GM23338 (cell line): ENCODE data around the gene TMEM128. TPM values are rescaled to one million over a fixed set of nuclear protein-coding genes. Genes with fewer than 3 reads are reported as not detected.

Experiments used
- ATAC-seq: fragments of 200-7000 bp; cut with Tn5 transposase; 3 replicates; pipeline ENCODE4 v1.9.1; 2020
- DNase-seq: peaks from one replicate; pipeline ENCODE4 v3.0.0-alpha.2; 2015; ENCODE audit warnings: low spot score
- H2AFZ ChIP-seq: fragments of 200-600 bp; sonication (generic); 2 replicates; pipeline ENCODE4 v1.8.0; 2016; ENCODE audit warnings: antibody characterized with exemption, mild to moderate bottlenecking, moderate library complexity
- H3F3A ChIP-seq: fragments of 200-600 bp; sonication (generic); replicated peaks from 2 replicates; pipeline ENCODE4 v1.8.0; 2017; ENCODE audit warnings: antibody characterized with exemption, mixed run types, low read depth
- H3K27ac ChIP-seq: fragments of 200-600 bp; sonication (generic); 2 replicates; pipeline ENCODE4 v1.6.1; 2016; ENCODE audit warnings: low read depth
- H3K27me3 ChIP-seq: fragments of 200-600 bp; sonication (generic); 2 replicates; pipeline ENCODE4 v1.8.0; 2016; ENCODE audit warnings: mild to moderate bottlenecking, mixed run types, moderate library complexity; ENCODE audit not compliant: insufficient read depth
- H3K36me3 ChIP-seq: fragments of 200-600 bp; sonication (generic); 2 replicates; pipeline ENCODE4 v1.8.0; 2016; ENCODE audit warnings: mild to moderate bottlenecking; ENCODE audit not compliant: insufficient read depth
- H3K4me1 ChIP-seq: fragments of 200-600 bp; sonication (generic); 2 replicates; pipeline ENCODE4 v1.8.0; 2016; ENCODE audit warnings: mild to moderate bottlenecking, moderate library complexity; ENCODE audit not compliant: insufficient read depth
- H3K4me2 ChIP-seq: fragments of 200-600 bp; sonication (generic); 2 replicates; pipeline ENCODE4 v1.7.1; 2017; ENCODE audit warnings: mixed run types
- H3K4me3 ChIP-seq: fragments of 200-600 bp; sonication (generic); 2 replicates; pipeline ENCODE4 v1.6.1; 2016; ENCODE audit warnings: mixed run types
- H3K79me2 ChIP-seq: fragments of 200-600 bp; sonication (generic); replicated peaks from 2 replicates; pipeline ENCODE4 v1.8.0; 2017; ENCODE audit warnings: mild to moderate bottlenecking; ENCODE audit not compliant: insufficient read depth
- H3K9me2 ChIP-seq: fragments of 200-600 bp; sonication (generic); 2 replicates; pipeline ENCODE4 v1.8.0; 2017; ENCODE audit not compliant: insufficient read depth
- H4K20me1 ChIP-seq: fragments of 200-600 bp; sonication (generic); replicated peaks from 2 replicates; pipeline ENCODE4 v1.8.0; 2017; ENCODE audit warnings: mild to moderate bottlenecking; ENCODE audit not compliant: insufficient read depth
- H3K27ac Mint-ChIP-seq: 2 replicates; pipeline ENCODE4 v1.8.0; 2020; ENCODE audit warnings: inconsistent platforms, mild to moderate bottlenecking, moderate library complexity, mixed read lengths
- H3K27me3 Mint-ChIP-seq: 3 replicates; pipeline ENCODE4 v1.8.0; 2022; ENCODE audit warnings: low read depth, mild to moderate bottlenecking, moderate library complexity, mixed read lengths, inconsistent platforms; ENCODE audit not compliant: insufficient read depth, poor library complexity
- H3K36me3 Mint-ChIP-seq: 3 replicates; pipeline ENCODE4 v1.8.0; 2021; ENCODE audit warnings: low read depth, mild to moderate bottlenecking, inconsistent platforms, moderate library complexity, mixed read lengths
- H3K4me1 Mint-ChIP-seq: 3 replicates; pipeline ENCODE4 v1.8.0; 2020; ENCODE audit warnings: mild to moderate bottlenecking, inconsistent platforms, mixed read lengths
- H3K4me3 Mint-ChIP-seq: 3 replicates; pipeline ENCODE4 v1.8.0; 2021; ENCODE audit warnings: moderate library complexity, mild to moderate bottlenecking, inconsistent platforms, mixed read lengths
- H3K9me3 Mint-ChIP-seq: 3 replicates; pipeline ENCODE4 v1.8.0; 2020; ENCODE audit warnings: moderate library complexity, mild to moderate bottlenecking, inconsistent platforms, mixed read lengths
- CREB1 ChIP-seq: fragments of 250-450 bp; sonication (Bioruptor Pico); IDR thresholded peaks from 2 replicates; pipeline ENCODE4 v1.5.0; 2020; ENCODE audit warnings: low read depth, mild to moderate bottlenecking, moderate library complexity
- EZH2 ChIP-seq: fragments of 200-600 bp; sonication (generic); IDR thresholded peaks from one replicate; pipeline ENCODE4 v1.8.0; 2017; ENCODE audit warnings: antibody characterized with exemption, mild to moderate bottlenecking, low read depth; ENCODE audit not compliant: unreplicated experiment
- EZH2phosphoT487 ChIP-seq: fragments of 200-600 bp; sonication (generic); IDR thresholded peaks from one replicate; pipeline ENCODE4 v1.8.1; 2018; ENCODE audit warnings: antibody characterized with exemption; ENCODE audit not compliant: unreplicated experiment
- JUNB ChIP-seq: IDR thresholded peaks from one replicate; pipeline ENCODE4 v1.6.1; 2016; ENCODE audit warnings: antibody characterized with exemption; ENCODE audit not compliant: unreplicated experiment
- NANOG ChIP-seq: IDR thresholded peaks from 2 replicates; pipeline ENCODE4 v1.6.1; 2016; ENCODE audit warnings: antibody characterized with exemption, borderline replicate concordance
- POLR2AphosphoS5 ChIP-seq: IDR thresholded peaks from 2 replicates; pipeline ENCODE4 v1.6.1; 2016; ENCODE audit warnings: antibody characterized with exemption, low read depth
- STAT1 ChIP-seq: IDR thresholded peaks from one replicate; pipeline ENCODE4 v1.6.1; 2016; ENCODE audit warnings: antibody characterized with exemption; ENCODE audit not compliant: unreplicated experiment
- ZNF114 ChIP-seq: fragments of 250-450 bp; sonication (Bioruptor Pico); IDR thresholded peaks from 2 replicates; pipeline ENCODE4 v1.5.0; 2020; ENCODE audit warnings: mild to moderate bottlenecking, moderate library complexity
- ZNF331 ChIP-seq: fragments of 250-450 bp; sonication (Bioruptor Pico); IDR thresholded peaks from 2 replicates; pipeline ENCODE4 v1.5.0; 2020; ENCODE audit warnings: low read depth, mild to moderate bottlenecking, moderate library complexity
- polyA plus RNA-seq: library from polyadenylated mRNA; unstranded; fragments of >200 nt; fragmentation: Nextera tagmentation; extraction: Ambion mirVana; gene quantifications from 2 replicates; pipeline ENCODE4 v1.2.1, GENCODE V29; 2016
- total RNA-seq: library from RNA; depleted of rRNA; stranded (reverse); fragments of >200 nt; shearing (Covaris generic); gene quantifications from 2 replicates; pipeline ENCODE4 v1.2.3, GENCODE V29; 2014
- TF ChIP-seq, protein P1 (sequence below), 2 experiments: fragments of 200-600 bp in 1 of 2; sonication (generic) in 1 of 2; conservative IDR thresholded peaks; 2 replicates each; pipeline versions ENCODE4 v1.5.1 to v1.6.1; 2016 to 2017; ENCODE audit warnings: antibody characterized with exemption in 2 of 2, low read depth in 2 of 2, mild to moderate bottlenecking in 2 of 2, moderate library complexity in 1 of 2
- TF ChIP-seq, protein P2 (sequence below): IDR thresholded peaks from one replicate; pipeline ENCODE4 v1.6.1; 2018; ENCODE audit warnings: antibody characterized with exemption; ENCODE audit not compliant: unreplicated experiment
- TF ChIP-seq, protein P3 (sequence below): IDR thresholded peaks from 2 replicates; pipeline ENCODE4 v1.6.1; 2016; ENCODE audit warnings: antibody characterized with exemption
- TF ChIP-seq, protein P4 (sequence below): fragments of 250-450 bp; sonication (Bioruptor Pico); IDR thresholded peaks from 2 replicates; pipeline ENCODE4 v1.5.0; 2020; ENCODE audit warnings: mild to moderate bottlenecking, moderate library complexity

The TMEM128 gene
- total and polyA plus RNA-seq, 2 experiments from 2014 or later: 22.7 to 25.9 TPM

DNA sequence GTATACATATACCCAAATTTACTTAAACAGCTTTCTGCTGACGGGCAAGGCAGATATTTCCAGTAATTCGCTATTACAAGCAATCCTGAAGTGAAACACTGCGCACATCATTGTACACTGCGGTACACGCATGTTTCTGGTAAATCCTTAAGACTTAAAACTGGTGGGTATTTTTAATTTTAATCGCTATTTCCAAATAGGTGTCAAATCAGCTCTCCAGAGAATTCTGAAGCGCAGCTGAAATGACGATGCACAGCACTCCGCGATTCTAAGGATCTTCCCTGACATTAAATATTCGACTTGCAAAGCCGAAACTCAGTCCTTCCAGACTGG lies 361 bp downstream of the TMEM128 start:
- H3K9me2 ChIP-seq: no peaks in the 10 kb centered on the region
- peaks cover 11% of the 10 kb centered on the region for H3K4me1 Mint-ChIP-seq
- peak overlapping the region; percentile 97 for H3K27ac Mint-ChIP-seq
- DNase-seq (no peak), ATAC-seq (no peak)
- peaks cover 9% of the 10 kb centered on the region; the same call in 1 of the 2 replicates for H3K27me3 ChIP-seq
- TF ChIP-seq ZNF331: no peak
- TF ChIP-seq, protein P1, sequence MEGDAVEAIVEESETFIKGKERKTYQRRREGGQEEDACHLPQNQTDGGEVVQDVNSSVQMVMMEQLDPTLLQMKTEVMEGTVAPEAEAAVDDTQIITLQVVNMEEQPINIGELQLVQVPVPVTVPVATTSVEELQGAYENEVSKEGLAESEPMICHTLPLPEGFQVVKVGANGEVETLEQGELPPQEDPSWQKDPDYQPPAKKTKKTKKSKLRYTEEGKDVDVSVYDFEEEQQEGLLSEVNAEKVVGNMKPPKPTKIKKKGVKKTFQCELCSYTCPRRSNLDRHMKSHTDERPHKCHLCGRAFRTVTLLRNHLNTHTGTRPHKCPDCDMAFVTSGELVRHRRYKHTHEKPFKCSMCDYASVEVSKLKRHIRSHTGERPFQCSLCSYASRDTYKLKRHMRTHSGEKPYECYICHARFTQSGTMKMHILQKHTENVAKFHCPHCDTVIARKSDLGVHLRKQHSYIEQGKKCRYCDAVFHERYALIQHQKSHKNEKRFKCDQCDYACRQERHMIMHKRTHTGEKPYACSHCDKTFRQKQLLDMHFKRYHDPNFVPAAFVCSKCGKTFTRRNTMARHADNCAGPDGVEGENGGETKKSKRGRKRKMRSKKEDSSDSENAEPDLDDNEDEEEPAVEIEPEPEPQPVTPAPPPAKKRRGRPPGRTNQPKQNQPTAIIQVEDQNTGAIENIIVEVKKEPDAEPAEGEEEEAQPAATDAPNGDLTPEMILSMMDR (conservative IDR thresholded peaks at IDR 0.05; ENCODE audit: low read depth in 2 of 2): no peak
- TF ChIP-seq STAT1: no peak
- TF ChIP-seq, protein P2, sequence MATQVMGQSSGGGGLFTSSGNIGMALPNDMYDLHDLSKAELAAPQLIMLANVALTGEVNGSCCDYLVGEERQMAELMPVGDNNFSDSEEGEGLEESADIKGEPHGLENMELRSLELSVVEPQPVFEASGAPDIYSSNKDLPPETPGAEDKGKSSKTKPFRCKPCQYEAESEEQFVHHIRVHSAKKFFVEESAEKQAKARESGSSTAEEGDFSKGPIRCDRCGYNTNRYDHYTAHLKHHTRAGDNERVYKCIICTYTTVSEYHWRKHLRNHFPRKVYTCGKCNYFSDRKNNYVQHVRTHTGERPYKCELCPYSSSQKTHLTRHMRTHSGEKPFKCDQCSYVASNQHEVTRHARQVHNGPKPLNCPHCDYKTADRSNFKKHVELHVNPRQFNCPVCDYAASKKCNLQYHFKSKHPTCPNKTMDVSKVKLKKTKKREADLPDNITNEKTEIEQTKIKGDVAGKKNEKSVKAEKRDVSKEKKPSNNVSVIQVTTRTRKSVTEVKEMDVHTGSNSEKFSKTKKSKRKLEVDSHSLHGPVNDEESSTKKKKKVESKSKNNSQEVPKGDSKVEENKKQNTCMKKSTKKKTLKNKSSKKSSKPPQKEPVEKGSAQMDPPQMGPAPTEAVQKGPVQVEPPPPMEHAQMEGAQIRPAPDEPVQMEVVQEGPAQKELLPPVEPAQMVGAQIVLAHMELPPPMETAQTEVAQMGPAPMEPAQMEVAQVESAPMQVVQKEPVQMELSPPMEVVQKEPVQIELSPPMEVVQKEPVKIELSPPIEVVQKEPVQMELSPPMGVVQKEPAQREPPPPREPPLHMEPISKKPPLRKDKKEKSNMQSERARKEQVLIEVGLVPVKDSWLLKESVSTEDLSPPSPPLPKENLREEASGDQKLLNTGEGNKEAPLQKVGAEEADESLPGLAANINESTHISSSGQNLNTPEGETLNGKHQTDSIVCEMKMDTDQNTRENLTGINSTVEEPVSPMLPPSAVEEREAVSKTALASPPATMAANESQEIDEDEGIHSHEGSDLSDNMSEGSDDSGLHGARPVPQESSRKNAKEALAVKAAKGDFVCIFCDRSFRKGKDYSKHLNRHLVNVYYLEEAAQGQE: no peak
- no peak for TF ChIP-seq CREB1 (CRISPR knock-in tag)
- no peak for TF ChIP-seq POLR2AphosphoS5
- TF ChIP-seq ZNF114 (CRISPR knock-in tag): no peak
- TF ChIP-seq EZH2phosphoT487: no peak
- no peak for TF ChIP-seq JUNB
- TF ChIP-seq EZH2: no peak
- TF ChIP-seq, protein P3, sequence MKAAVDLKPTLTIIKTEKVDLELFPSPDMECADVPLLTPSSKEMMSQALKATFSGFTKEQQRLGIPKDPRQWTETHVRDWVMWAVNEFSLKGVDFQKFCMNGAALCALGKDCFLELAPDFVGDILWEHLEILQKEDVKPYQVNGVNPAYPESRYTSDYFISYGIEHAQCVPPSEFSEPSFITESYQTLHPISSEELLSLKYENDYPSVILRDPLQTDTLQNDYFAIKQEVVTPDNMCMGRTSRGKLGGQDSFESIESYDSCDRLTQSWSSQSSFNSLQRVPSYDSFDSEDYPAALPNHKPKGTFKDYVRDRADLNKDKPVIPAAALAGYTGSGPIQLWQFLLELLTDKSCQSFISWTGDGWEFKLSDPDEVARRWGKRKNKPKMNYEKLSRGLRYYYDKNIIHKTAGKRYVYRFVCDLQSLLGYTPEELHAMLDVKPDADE: no peak
- TF ChIP-seq, protein P4, sequence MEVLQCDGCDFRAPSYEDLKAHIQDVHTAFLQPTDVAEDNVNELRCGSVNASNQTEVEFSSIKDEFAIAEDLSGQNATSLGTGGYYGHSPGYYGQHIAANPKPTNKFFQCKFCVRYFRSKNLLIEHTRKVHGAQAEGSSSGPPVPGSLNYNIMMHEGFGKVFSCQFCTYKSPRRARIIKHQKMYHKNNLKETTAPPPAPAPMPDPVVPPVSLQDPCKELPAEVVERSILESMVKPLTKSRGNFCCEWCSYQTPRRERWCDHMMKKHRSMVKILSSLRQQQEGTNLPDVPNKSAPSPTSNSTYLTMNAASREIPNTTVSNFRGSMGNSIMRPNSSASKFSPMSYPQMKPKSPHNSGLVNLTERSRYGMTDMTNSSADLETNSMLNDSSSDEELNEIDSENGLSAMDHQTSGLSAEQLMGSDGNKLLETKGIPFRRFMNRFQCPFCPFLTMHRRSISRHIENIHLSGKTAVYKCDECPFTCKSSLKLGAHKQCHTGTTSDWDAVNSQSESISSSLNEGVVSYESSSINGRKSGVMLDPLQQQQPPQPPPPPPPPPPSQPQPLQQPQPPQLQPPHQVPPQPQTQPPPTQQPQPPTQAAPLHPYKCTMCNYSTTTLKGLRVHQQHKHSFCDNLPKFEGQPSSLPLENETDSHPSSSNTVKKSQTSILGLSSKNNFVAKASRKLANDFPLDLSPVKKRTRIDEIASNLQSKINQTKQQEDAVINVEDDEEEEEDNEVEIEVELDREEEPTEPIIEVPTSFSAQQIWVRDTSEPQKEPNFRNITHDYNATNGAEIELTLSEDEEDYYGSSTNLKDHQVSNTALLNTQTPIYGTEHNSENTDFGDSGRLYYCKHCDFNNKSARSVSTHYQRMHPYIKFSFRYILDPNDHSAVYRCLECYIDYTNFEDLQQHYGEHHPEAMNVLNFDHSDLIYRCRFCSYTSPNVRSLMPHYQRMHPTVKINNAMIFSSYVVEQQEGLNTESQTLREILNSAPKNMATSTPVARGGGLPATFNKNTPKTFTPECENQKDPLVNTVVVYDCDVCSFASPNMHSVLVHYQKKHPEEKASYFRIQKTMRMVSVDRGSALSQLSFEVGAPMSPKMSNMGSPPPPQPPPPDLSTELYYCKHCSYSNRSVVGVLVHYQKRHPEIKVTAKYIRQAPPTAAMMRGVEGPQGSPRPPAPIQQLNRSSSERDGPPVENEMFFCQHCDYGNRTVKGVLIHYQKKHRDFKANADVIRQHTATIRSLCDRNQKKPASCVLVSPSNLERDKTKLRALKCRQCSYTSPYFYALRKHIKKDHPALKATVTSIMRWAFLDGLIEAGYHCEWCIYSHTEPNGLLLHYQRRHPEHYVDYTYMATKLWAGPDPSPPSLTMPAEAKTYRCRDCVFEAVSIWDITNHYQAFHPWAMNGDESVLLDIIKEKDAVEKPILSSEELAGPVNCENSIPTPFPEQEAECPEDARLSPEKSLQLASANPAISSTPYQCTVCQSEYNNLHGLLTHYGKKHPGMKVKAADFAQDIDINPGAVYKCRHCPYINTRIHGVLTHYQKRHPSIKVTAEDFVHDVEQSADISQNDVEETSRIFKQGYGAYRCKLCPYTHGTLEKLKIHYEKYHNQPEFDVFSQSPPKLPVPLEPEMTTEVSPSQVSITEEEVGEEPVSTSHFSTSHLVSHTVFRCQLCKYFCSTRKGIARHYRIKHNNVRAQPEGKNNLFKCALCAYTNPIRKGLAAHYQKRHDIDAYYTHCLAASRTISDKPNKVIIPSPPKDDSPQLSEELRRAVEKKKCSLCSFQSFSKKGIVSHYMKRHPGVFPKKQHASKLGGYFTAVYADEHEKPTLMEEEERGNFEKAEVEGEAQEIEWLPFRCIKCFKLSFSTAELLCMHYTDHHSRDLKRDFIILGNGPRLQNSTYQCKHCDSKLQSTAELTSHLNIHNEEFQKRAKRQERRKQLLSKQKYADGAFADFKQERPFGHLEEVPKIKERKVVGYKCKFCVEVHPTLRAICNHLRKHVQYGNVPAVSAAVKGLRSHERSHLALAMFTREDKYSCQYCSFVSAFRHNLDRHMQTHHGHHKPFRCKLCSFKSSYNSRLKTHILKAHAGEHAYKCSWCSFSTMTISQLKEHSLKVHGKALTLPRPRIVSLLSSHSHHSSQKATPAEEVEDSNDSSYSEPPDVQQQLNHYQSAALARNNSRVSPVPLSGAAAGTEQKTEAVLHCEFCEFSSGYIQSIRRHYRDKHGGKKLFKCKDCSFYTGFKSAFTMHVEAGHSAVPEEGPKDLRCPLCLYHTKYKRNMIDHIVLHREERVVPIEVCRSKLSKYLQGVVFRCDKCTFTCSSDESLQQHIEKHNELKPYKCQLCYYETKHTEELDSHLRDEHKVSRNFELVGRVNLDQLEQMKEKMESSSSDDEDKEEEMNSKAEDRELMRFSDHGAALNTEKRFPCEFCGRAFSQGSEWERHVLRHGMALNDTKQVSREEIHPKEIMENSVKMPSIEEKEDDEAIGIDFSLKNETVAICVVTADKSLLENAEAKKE (CRISPR knock-in tag): no peak
- no peak for TF ChIP-seq NANOG
- H3K27me3 Mint-ChIP-seq: peaks cover 3% of the 10 kb centered on the region
- H3F3A ChIP-seq: 0 out of 2 replicates have a peak, but pooled peaks cover 3% of the 10 kb centered on the region
- H3K36me3 Mint-ChIP-seq: peaks cover 21% of the 10 kb centered on the region
- peak overlapping the region; percentile 96 for H2AFZ ChIP-seq
- H3K36me3 ChIP-seq: peaks cover 3% of the 10 kb centered on the region; the same call in 1 of the 2 replicates
- H3K79me2 ChIP-seq: peaks cover 4% of the 10 kb centered on the region
- H3K4me2 ChIP-seq: peak overlapping the region; percentile 94
- peaks cover 7% of the 10 kb centered on the region for H3K4me1 ChIP-seq
- H3K27ac ChIP-seq: peak overlapping the region; percentile 88; the same call in 1 of the 2 replicates
- peak overlapping the region; percentile 89 for H3K4me3 ChIP-seq
- no peaks in the 10 kb centered on the region for H3K9me3 Mint-ChIP-seq
- H3K4me3 Mint-ChIP-seq: peak overlapping the region; percentile 91
- no peaks in the 10 kb centered on the region for H4K20me1 ChIP-seq
